KMS-11 (cell line): Measurements from ENCODE around the gene MFAP4.

Experiments used
- H2AFZ ChIP-seq: fragments of 200-600 bp; sonication (generic); 2 replicates; pipeline ENCODE4 v1.6.1; 2016; ENCODE audit warnings: antibody characterized with exemption, mixed run types, low read depth
- H3K27ac ChIP-seq: fragments of 200-600 bp; sonication (generic); 2 replicates; pipeline ENCODE4 v1.6.1; 2016; ENCODE audit warnings: mild to moderate bottlenecking, mixed run types
- H3K27me3 ChIP-seq: fragments of 200-600 bp; sonication (generic); 2 replicates; pipeline ENCODE4 v1.6.1; 2017; ENCODE audit warnings: mild to moderate bottlenecking, low read depth, mixed run types, moderate library complexity; ENCODE audit not compliant: insufficient read depth
- H3K36me3 ChIP-seq: fragments of 200-600 bp; sonication (generic); 2 replicates; pipeline ENCODE4 v1.6.1; 2017; ENCODE audit warnings: mild to moderate bottlenecking, mixed run types; ENCODE audit not compliant: insufficient read depth
- H3K4me1 ChIP-seq: fragments of 200-600 bp; sonication (generic); 2 replicates; pipeline ENCODE4 v1.6.1; 2016; ENCODE audit warnings: mild to moderate bottlenecking, low read depth, mixed run types; ENCODE audit not compliant: poor library complexity, severe bottlenecking
- H3K4me2 ChIP-seq: fragments of 200-600 bp; sonication (generic); 2 replicates; pipeline ENCODE4 v1.7.0; 2016; ENCODE audit warnings: mild to moderate bottlenecking, mixed run types
- H3K4me3 ChIP-seq: fragments of 200-600 bp; sonication (generic); IDR thresholded peaks from 2 replicates; pipeline ENCODE4 v1.6.1; 2017; ENCODE audit warnings: low read depth, low read length, mixed read lengths; ENCODE audit not compliant: insufficient read depth
- H3K79me2 ChIP-seq: fragments of 200-600 bp; sonication (generic); 2 replicates; pipeline ENCODE4 v1.6.1; 2016; ENCODE audit warnings: low read depth, mixed run types; ENCODE audit not compliant: insufficient read depth
- H3K9ac ChIP-seq: fragments of 200-600 bp; sonication (generic); 2 replicates; pipeline ENCODE4 v1.6.1; 2016; ENCODE audit warnings: mild to moderate bottlenecking, mixed run types
- H4K20me1 ChIP-seq: fragments of 200-600 bp; sonication (generic); 2 replicates; pipeline ENCODE4 v1.6.1; 2016; ENCODE audit warnings: mild to moderate bottlenecking, mixed run types; ENCODE audit not compliant: insufficient read depth
- TF ChIP-seq, protein P1 (sequence below): fragments of 200-600 bp; sonication (generic); conservative IDR thresholded peaks from 2 replicates; pipeline ENCODE4 v1.6.1; 2017; ENCODE audit warnings: low read depth, mild to moderate bottlenecking, antibody characterized with exemption, low read length, moderate library complexity, mixed read lengths

The MFAP4 gene

DNA sequence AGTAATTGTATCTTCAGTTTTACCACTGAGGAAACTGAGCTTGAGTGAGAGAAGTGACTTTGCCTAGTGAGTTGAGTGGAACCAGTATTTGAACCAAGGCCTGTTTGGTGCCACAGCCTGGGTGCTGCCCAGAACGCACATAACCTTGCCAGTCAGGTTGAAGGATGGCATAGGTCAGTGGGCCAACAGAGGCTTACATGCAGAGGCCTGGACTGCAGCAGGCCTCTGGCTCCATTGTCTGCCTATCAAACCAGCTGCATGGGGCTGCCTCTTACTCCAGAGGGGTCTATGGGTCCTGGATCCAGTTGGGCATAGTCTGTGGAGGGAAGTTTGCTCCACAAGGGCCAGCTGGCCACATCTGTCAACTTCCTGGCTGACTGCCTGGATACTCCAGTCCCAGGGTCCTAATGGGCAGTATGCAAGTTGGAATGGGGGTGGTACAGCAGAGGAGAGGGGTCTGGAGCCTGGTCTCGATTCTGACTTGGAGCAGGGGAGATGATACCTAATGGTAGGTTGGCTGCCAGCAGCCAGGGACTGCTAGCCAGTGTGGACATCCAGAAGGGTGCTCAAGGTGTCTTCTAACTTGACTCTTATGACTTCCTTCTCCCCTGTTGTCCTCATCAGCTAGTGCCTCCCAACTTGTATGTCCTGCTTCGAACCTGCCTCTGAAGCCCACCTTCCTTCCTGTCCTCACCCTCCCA is 12.9 kb upstream of the MFAP4 start:
- Histone ChIP-seq H3K79me2 (no peaks in the 10 kb centered on the region), H3K4me2 (no peak overlapping the region), H3K9ac (no peak overlapping the region), H2AFZ (no peak overlapping the region), H3K36me3 (no peaks in the 10 kb centered on the region), H3K4me1 (no peaks in the 10 kb centered on the region), H3K27me3 (no peaks in the 10 kb centered on the region), H3K27ac (no peak overlapping the region), H3K4me3 (no peak overlapping the region), H4K20me1 (no peaks in the 10 kb centered on the region)
- TF ChIP-seq, protein P1, sequence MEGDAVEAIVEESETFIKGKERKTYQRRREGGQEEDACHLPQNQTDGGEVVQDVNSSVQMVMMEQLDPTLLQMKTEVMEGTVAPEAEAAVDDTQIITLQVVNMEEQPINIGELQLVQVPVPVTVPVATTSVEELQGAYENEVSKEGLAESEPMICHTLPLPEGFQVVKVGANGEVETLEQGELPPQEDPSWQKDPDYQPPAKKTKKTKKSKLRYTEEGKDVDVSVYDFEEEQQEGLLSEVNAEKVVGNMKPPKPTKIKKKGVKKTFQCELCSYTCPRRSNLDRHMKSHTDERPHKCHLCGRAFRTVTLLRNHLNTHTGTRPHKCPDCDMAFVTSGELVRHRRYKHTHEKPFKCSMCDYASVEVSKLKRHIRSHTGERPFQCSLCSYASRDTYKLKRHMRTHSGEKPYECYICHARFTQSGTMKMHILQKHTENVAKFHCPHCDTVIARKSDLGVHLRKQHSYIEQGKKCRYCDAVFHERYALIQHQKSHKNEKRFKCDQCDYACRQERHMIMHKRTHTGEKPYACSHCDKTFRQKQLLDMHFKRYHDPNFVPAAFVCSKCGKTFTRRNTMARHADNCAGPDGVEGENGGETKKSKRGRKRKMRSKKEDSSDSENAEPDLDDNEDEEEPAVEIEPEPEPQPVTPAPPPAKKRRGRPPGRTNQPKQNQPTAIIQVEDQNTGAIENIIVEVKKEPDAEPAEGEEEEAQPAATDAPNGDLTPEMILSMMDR: no peak

DNA sequence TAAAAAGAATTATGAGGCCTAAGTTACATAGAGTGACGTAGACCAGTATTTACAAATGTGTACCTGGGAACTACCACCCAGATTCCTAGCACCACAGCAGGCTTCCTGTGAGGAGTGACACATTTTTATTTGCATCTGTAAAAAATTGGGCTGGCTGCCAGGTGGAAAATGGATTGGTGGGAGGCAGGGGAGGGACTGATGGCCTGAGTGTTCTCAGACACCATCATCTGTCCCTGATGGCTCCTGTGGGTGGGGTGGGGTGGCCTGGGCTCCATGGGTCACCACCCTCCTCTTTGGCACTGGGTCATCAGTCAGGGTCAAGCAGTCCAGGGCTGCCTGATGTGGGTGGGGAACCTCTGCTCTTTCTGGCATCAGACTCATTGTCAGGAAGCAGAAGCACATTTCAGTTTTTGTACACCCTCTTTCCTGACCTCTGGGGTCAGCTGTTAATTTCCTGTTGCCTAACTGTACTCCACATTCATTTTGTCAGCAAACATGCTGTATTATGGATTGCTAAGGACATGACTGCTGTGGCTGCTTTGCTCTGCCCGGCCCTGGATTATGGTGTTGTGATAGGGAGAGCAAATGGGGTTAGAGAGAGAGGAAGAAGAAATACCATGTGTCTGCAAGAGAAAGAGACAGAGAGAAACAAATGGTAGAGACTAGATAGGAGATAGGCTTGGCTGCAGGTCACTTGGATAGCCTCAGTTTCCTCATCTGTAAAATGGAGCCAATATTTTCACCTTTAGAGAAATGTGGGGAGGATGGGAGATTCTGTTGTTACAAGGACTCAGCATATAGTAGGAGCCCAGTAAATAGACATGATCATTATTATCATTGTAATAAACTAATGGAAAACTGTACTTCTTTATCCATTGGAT is 11.6 kb upstream of the MFAP4 start:
- Histone ChIP-seq H3K4me3 (no peak overlapping the region), H2AFZ (no peak overlapping the region), H3K79me2 (no peaks in the 10 kb centered on the region), H4K20me1 (no peaks in the 10 kb centered on the region), H3K27ac (no peak overlapping the region), H3K36me3 (no peaks in the 10 kb centered on the region), H3K9ac (no peak overlapping the region), H3K4me1 (no peaks in the 10 kb centered on the region), H3K4me2 (no peak overlapping the region), H3K27me3 (no peaks in the 10 kb centered on the region)
- TF ChIP-seq, protein P1: no peak

DNA sequence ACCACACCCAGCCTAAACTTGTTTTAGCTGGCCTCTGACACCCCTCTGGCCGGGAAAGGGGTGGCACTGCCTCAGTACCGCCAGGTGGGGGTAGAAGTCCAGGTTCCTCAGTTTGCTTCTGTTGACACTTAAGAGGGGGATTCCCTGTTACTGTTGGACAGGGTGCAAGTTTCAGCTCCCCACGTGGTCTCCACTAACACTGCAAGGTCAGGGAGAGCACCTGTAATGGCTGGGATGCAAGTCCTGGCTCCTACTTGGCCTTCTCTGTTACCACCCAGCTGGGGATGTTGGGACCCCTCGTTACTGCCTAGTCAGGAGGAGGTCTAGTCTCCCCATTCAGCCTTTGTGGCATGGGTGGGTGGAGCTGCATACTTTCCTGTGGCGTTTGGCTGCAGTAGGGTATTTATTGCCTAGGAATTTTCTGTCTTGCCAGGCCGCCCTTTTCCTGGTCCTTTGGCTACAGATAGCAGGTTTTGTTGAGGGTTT is 10.6 kb upstream of the MFAP4 start:
- TF ChIP-seq, protein P1: no peak
- Histone ChIP-seq H3K4me3 (no peak overlapping the region), H3K79me2 (no peaks in the 10 kb centered on the region), H3K4me1 (no peaks in the 10 kb centered on the region), H2AFZ (no peak overlapping the region), H3K27ac (no peak overlapping the region), H3K9ac (no peak overlapping the region), H3K4me2 (no peak overlapping the region), H4K20me1 (no peaks in the 10 kb centered on the region), H3K36me3 (no peaks in the 10 kb centered on the region), H3K27me3 (no peaks in the 10 kb centered on the region)

DNA sequence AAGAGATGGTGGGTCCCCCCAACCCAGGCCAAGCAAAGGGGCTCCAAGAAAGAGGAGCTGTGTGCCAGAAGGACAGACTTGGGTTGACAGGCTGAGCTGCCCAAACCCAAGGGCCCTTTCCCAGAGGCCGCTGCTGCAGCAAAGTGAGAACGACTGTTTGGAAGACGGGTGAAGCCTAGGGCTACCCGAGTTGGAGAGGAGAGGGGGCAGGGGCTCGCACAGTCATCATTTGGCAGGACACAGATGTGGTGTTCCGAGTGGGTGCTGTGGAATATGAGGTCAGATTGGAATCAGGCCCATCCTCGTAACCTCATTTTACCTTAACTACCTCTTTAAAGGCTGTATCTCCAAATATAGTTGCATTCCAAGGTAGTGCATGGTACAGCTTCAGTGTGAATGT is 5.3 kb upstream of the MFAP4 start:
- no peak overlapping the region for H3K4me3 ChIP-seq
- H3K4me2 ChIP-seq: no peak overlapping the region
- no peak overlapping the region for H3K9ac ChIP-seq
- H2AFZ ChIP-seq: no peak overlapping the region
- no peaks in the 10 kb centered on the region for H4K20me1 ChIP-seq
- TF ChIP-seq, protein P1: no peak
- no peaks in the 10 kb centered on the region for H3K27me3 ChIP-seq
- no peaks in the 10 kb centered on the region for H3K36me3 ChIP-seq
- H3K79me2 ChIP-seq: no peaks in the 10 kb centered on the region
- H3K4me1 ChIP-seq: no peaks in the 10 kb centered on the region
- H3K27ac ChIP-seq: no peak overlapping the region
